Measurements from ENCODE around the gene ODC1.
"Not testable (repeated sequence)": the region's sequence is repeated elsewhere in the genome, so short reads cannot be mapped to it uniquely, and the experiment has no call there.

The ODC1 gene

GRCh38 chr2:10457846-10458598 is 9.9 kb upstream of the ODC1 start:
- in situ Hi-C loops (cut with HindIII; ENCODE audit: low pct_unique_long_range_greater_than_20kb, low sequenced_read_pairs): no loop called here
- no peak for TF ChIP-seq JUND (IDR thresholded peaks at IDR 0.05; ENCODE audit: low read depth)
- peak in 1 of 2 experiments; percentile 27 for DNase-seq (ENCODE audit: low read depth in 1 of 2, low spot score in 1 of 2)

- in situ Hi-C loops (cut with HindIII; ENCODE audit: low pct_unique_long_range_greater_than_20kb, low sequenced_read_pairs); DNase-seq (ENCODE audit: low read depth in 1 of 2, low spot score in 1 of 2): not testable (repeated sequence)
Observed at GRCh38 chr2:10457195-10457594, 9.1 kb upstream of the ODC1 start.

GRCh38 chr2:10454505-10454904 is 6.4 kb upstream of the ODC1 start:
- no peak for TF ChIP-seq JUND (IDR thresholded peaks at IDR 0.05; ENCODE audit: low read depth)

GRCh38 chr2:10453905-10454298 is 5.8 kb upstream of the ODC1 start:
- TF ChIP-seq JUND (IDR thresholded peaks at IDR 0.05; ENCODE audit: low read depth): no peak
- no peak for DNase-seq (ENCODE audit: low read depth in 1 of 2, low spot score in 1 of 2)
- in situ Hi-C loops (cut with HindIII; ENCODE audit: low pct_unique_long_range_greater_than_20kb, low sequenced_read_pairs): no loop called here

More at GRCh38 chr2:10454505-10454904, 6.4 kb upstream of the ODC1 start:
- in situ Hi-C loops (cut with HindIII; ENCODE audit: low pct_unique_long_range_greater_than_20kb, low sequenced_read_pairs): no loop called here
- DNase-seq (ENCODE audit: low read depth in 1 of 2, low spot score in 1 of 2): no peak

- in situ Hi-C loops (cut with HindIII; ENCODE audit: low pct_unique_long_range_greater_than_20kb, low sequenced_read_pairs): no loop called here
- no peak for DNase-seq (ENCODE audit: low read depth in 1 of 2, low spot score in 1 of 2)
- no peak for TF ChIP-seq JUND (IDR thresholded peaks at IDR 0.05; ENCODE audit: low read depth)
Observed at GRCh38 chr2:10452956-10453904, 5.1 kb upstream of the ODC1 start.

GRCh38 chr2:10452312-10452711 is 4.2 kb upstream of the ODC1 start:
- peak; percentile 35 to 62 for DNase-seq (ENCODE audit: low read depth in 1 of 2, low spot score in 1 of 2)
- TF ChIP-seq JUND (IDR thresholded peaks at IDR 0.05; ENCODE audit: low read depth): no peak

GRCh38 chr2:10451819-10452218 is 3.7 kb upstream of the ODC1 start:
- in situ Hi-C loops (cut with HindIII; ENCODE audit: low pct_unique_long_range_greater_than_20kb, low sequenced_read_pairs): no loop called here
- no peak for TF ChIP-seq JUND (IDR thresholded peaks at IDR 0.05; ENCODE audit: low read depth)
- DNase-seq (ENCODE audit: low read depth in 1 of 2, low spot score in 1 of 2): no peak

More at GRCh38 chr2:10452312-10452711, 4.2 kb upstream of the ODC1 start:
- in situ Hi-C loops (cut with HindIII; ENCODE audit: low pct_unique_long_range_greater_than_20kb, low sequenced_read_pairs): no loop called here

- no peak for DNase-seq (ENCODE audit: low read depth in 1 of 2, low spot score in 1 of 2)
- in situ Hi-C loops (cut with HindIII; ENCODE audit: low pct_unique_long_range_greater_than_20kb, low sequenced_read_pairs): no loop called here
- TF ChIP-seq JUND (IDR thresholded peaks at IDR 0.05; ENCODE audit: low read depth): no peak
Observed at GRCh38 chr2:10449838-10450691, 1.9 kb upstream of the ODC1 start.

GRCh38 chr2:10449486-10449831 is 1.3 kb upstream of the ODC1 start:
- TF ChIP-seq JUND (IDR thresholded peaks at IDR 0.05; ENCODE audit: low read depth): no peak
- no peak for DNase-seq (ENCODE audit: low read depth in 1 of 2, low spot score in 1 of 2)
- in situ Hi-C loops (cut with HindIII; ENCODE audit: low pct_unique_long_range_greater_than_20kb, low sequenced_read_pairs): no loop called here

GRCh38 chr2:10448576-10449485 is 704 bp upstream of the ODC1 start:
- in situ Hi-C loops (cut with HindIII; ENCODE audit: low pct_unique_long_range_greater_than_20kb, low sequenced_read_pairs): no loop called here
- peak in 1 of 2 experiments; percentile 71 for DNase-seq (ENCODE audit: low read depth in 1 of 2, low spot score in 1 of 2)
- no peak for TF ChIP-seq JUND (IDR thresholded peaks at IDR 0.05; ENCODE audit: low read depth)

GRCh38 chr2:10447300-10447894 is 730 bp downstream of the ODC1 start:
- in situ Hi-C loops (cut with HindIII; ENCODE audit: low pct_unique_long_range_greater_than_20kb, low sequenced_read_pairs): no loop called here
- no peak for TF ChIP-seq JUND (IDR thresholded peaks at IDR 0.05; ENCODE audit: low read depth)
- DNase-seq (ENCODE audit: low read depth in 1 of 2, low spot score in 1 of 2): no peak

Data from T47D (cell line).